ACC112 (cell line): ENCODE results near the gene SFXN2.

Source experiments
- H2AFZ ChIP-seq: fragments of 200-600 bp; sonication (generic); one replicate; pipeline ENCODE4 v1.6.0; 2017; ENCODE audit warnings: antibody characterized with exemption, low read length; ENCODE audit not compliant: unreplicated experiment
- H3K27ac ChIP-seq: fragments of 200-600 bp; sonication (generic); 2 replicates; pipeline ENCODE4 v1.5.1; 2014; ENCODE audit warnings: low read depth, mild to moderate bottlenecking, antibody characterized with exemption, low read length, moderate library complexity
- H3K27me3 ChIP-seq: fragments of 200-600 bp; sonication (generic); 2 replicates; pipeline ENCODE4 v1.6.1; 2014; ENCODE audit warnings: mild to moderate bottlenecking, antibody characterized with exemption, low read length, moderate library complexity, mixed read lengths; ENCODE audit not compliant: insufficient read depth
- H3K36me3 ChIP-seq: fragments of 200-600 bp; sonication (generic); 2 replicates; pipeline ENCODE4 v1.6.1; 2016; ENCODE audit warnings: mild to moderate bottlenecking, antibody characterized with exemption, low read length, moderate library complexity, mixed read lengths; ENCODE audit not compliant: insufficient read depth
- H3K4me1 ChIP-seq: fragments of 200-600 bp; sonication (generic); one replicate; pipeline ENCODE4 v1.6.1; 2016; ENCODE audit warnings: low read length, mixed read lengths; ENCODE audit not compliant: insufficient read depth, unreplicated experiment, control insufficient read depth
- H3K4me3 ChIP-seq: fragments of 200-600 bp; sonication (generic); 2 replicates; pipeline ENCODE4 v1.5.1; 2014; ENCODE audit warnings: mild to moderate bottlenecking, low read depth, low read length
- H3K79me2 ChIP-seq: fragments of 200-600 bp; sonication (generic); one replicate; pipeline ENCODE4 v1.6.0; 2016; ENCODE audit warnings: low read length; ENCODE audit not compliant: control insufficient read depth, unreplicated experiment, insufficient read depth

SFXN2 gene

DNA sequence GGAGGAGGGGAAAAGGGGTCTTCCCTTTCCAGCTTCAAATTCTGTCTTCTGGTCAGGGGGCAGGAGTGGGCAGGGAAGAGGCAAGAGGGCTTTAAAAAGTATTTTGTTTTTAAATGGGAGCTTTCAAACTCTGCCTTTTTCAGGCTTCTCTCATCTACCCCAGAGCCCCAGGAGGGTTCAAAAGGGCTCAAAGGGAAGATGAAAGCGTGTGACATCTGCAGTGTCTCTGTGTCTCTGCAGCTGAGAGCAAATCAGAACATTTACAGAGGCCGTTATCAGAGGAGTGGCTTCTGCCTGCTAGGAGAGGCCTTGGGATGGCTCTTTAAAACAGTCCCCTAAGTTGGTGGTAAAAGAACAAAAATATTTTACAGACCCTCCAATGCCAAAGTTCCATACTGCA, 39.9 kb upstream of the SFXN2 start:
- Histone ChIP-seq H3K27ac (no peak overlapping the region; the same call in 1 of the 2 replicates), H3K27me3 (no peaks in the 10 kb centered on the region), H3K4me1 (peaks cover 39% of the 10 kb centered on the region), H3K4me3 (peak overlapping the region; percentile 69), H3K36me3 (no peaks in the 10 kb centered on the region), H2AFZ (peak overlapping the region; percentile 95), H3K79me2 (no peaks in the 10 kb centered on the region)

DNA sequence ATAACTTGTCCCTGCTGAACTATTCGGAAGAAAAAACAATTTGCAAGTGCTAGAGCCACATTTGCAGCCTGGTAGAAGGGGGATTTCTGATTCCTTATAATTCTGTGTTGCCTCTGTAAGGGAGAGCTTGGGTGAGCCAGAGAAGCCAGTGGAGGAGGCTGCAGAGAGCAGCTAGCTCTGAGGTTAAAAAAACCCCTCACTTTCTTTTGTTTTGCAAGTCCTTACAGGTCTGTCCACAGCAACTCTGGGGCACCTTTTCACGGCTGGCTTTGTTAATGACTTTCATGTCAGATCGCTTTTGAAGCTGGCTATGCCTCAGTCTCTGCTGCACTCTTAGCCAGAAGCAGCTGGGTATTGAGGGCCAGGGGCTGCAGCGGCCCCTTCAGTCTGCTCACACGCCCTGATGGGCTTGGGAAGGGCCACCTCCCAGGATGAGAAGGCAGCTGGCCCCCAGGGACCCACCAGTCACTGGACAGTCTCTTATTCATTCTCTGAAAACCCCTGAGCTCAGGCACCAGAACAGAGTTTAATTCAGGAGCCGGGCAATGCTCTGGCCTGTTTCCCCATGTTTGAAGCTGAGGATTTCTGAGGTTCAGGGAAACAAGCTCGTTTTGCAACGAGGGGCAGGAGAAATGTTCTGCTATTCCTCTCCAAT, 39.3 kb upstream of the SFXN2 start:
- no peak overlapping the region for H3K4me3 ChIP-seq
- no peak overlapping the region for H3K27ac ChIP-seq
- H3K27me3 ChIP-seq = no peaks in the 10 kb centered on the region
- no peaks in the 10 kb centered on the region for H3K36me3 ChIP-seq
- H3K4me1 ChIP-seq = peaks cover 33% of the 10 kb centered on the region
- no peaks in the 10 kb centered on the region for H3K79me2 ChIP-seq
- no peak overlapping the region for H2AFZ ChIP-seq

DNA sequence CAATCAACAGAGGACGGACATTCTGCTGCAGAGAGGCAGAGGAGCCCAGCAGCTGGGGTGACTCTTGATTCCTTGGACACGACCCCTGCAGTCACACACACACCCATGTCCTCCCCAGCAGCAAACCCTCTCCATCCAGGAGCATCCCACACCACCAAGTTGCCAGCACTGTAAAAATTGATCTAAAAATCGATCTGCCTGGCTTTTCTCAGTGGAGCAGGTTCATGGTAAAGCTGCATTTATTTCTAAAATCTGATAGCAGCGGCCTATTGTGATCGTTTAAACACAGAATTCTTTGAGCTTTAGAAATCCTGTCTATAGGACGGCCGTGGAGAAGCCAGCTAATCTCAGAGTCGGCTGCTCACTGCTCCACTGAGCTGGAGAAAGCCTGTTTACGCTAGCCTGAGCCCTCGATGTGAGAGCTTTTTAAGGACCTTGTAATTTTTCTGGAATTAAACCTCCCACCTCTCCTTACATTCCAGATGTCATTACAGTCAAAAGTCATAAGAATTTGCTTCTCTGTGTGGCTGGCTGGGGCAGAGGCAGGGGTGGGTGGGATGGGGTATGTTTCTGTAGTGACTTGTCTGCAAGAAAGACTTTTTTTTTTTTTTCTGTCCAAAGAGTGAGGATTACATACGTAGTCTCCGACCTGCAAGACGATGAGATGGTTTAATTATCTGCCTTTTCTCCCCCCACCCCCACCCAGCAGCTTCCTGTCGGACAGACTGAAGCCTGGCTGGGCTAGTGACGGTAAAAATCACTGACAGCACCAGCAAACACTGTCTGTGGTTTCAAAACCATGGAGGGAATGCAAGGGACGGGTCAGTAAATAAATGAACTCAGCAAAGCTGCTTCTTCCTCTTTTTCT, 38.5 kb upstream of the SFXN2 start:
- Histone ChIP-seq H3K79me2 (no peaks in the 10 kb centered on the region), H3K4me1 (peaks cover 33% of the 10 kb centered on the region), H3K27ac (no peak overlapping the region), H3K27me3 (no peaks in the 10 kb centered on the region), H3K36me3 (no peaks in the 10 kb centered on the region), H2AFZ (no peak overlapping the region), H3K4me3 (no peak overlapping the region)

DNA sequence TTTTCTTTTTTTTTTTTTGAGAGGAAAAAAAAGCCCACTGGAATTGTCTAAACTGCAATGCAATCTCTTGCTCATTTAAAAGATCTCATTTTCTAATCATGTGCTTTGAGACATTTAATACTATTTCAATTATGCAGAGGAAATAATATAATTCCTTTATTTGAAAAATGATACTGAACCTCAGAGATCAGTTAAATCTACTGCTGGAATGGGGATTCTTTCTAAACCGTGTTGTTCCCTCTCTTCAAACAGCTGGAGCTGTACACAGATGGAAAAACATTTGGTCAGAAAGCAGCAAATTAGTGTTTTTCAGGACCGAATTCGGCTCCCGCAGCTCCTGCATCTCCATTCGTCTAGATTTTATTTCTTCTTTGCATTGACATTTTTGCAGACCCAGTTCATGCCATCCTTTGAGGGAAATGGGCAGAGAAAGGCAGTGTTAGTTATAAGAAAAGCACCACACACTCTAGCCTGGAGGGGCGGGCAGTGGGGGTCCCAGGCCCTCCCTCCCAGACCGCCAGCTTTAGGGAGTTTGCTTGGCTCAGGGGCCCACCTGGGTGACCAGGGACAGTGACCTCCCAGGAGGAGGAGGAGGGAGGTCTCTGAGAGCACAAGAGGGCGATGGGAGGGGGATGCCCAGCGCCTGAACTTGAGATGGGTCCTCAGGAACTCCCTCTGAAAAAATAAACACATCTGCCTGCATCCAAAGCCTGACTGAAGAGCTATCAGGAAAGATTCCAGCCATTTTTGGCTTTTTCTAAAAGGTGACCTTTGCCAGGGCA, 37.7 kb upstream of the SFXN2 start:
- no peak overlapping the region for H2AFZ ChIP-seq
- no peaks in the 10 kb centered on the region for H3K27me3 ChIP-seq
- H3K79me2 ChIP-seq = no peaks in the 10 kb centered on the region
- H3K36me3 ChIP-seq = no peaks in the 10 kb centered on the region
- H3K4me1 ChIP-seq = peaks cover 33% of the 10 kb centered on the region
- H3K4me3 ChIP-seq = no peak overlapping the region
- no peak overlapping the region for H3K27ac ChIP-seq

DNA sequence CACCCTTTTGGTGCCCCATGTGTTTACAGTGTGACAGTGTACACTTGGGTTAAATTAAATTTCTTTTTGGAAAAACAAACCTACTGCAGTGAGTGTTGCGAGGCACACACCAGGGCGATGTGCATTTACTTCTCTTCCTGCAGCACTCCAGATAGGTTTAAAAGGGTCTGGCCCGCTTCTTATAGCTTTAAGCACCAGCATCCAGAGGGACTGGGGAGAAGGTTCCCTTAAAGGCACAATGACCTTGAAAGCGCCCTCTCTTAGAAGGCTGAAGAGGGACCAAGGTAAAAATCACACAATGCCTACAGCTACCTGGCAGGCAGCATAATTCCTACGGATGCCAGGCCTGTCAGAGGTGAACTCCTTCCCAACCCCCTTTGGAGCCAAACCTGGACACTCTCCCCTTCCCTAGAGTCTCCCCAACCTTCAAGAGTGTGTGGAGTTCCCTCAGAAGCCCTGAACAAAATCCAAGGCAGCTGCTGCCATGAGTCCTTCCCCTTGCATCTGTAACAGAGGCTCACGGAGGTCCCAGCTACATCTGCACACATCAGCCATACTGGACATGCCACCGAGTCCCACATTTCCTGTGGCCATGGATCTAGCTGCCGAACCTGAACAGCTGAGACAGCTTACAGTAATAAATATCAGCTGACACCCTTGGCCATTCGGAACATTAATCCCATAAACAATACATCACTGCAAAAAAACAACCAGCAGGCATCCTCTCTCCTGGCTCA, 36.9 kb upstream of the SFXN2 start:
- Histone ChIP-seq H3K27me3 (no peaks in the 10 kb centered on the region), H3K27ac (no peak overlapping the region), H3K4me3 (no peak overlapping the region), H3K36me3 (no peaks in the 10 kb centered on the region), H3K4me1 (peaks cover 33% of the 10 kb centered on the region), H3K79me2 (no peaks in the 10 kb centered on the region), H2AFZ (no peak overlapping the region)

DNA sequence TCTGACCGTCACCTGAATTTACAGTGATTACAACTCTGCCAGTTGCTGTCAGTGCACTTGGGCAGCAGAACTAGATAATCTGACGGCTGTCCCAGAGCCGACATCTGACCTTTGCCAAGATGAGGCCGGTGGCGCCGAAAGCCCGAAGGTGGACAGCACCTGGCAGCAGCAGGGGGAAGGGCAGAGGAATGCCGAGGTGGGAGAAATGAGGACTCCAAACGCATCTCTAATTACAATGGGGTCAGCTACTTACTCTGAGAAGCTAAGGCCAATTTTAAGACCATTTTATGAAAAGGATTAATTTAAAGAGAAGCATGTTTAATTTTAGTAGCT, 36.4 kb upstream of the SFXN2 start:
- Histone ChIP-seq H3K79me2 (no peaks in the 10 kb centered on the region), H2AFZ (no peak overlapping the region), H3K36me3 (no peaks in the 10 kb centered on the region), H3K27me3 (no peaks in the 10 kb centered on the region), H3K4me3 (no peak overlapping the region), H3K27ac (no peak overlapping the region), H3K4me1 (peaks cover 33% of the 10 kb centered on the region)

DNA sequence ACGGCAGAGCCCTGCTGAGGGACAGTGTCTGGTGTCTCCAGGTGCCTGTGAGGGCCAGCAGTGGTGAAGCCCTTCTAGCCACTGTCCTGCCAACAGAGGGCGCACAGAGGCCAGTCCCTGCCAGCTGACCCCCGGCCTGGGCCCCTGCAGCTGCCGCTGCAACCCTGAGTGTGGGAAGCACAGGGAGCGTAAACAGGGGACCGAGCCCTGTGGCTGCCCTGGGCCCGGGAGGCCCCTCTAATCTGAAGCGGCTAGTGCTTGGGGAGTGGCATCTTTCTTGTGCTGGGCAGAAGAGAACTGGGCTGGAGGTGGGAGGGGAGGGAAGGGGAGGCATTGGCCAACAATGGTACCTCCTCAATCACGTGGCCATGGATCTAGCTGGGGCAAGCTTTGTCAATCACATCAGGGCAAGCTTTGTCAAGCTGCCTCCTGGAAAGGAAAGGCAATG, 35.6 kb upstream of the SFXN2 start:
- H2AFZ ChIP-seq = no peak overlapping the region
- no peaks in the 10 kb centered on the region for H3K79me2 ChIP-seq
- no peak overlapping the region for H3K27ac ChIP-seq
- no peak overlapping the region for H3K4me3 ChIP-seq
- H3K27me3 ChIP-seq = no peaks in the 10 kb centered on the region
- H3K4me1 ChIP-seq = peaks cover 26% of the 10 kb centered on the region
- no peaks in the 10 kb centered on the region for H3K36me3 ChIP-seq

DNA sequence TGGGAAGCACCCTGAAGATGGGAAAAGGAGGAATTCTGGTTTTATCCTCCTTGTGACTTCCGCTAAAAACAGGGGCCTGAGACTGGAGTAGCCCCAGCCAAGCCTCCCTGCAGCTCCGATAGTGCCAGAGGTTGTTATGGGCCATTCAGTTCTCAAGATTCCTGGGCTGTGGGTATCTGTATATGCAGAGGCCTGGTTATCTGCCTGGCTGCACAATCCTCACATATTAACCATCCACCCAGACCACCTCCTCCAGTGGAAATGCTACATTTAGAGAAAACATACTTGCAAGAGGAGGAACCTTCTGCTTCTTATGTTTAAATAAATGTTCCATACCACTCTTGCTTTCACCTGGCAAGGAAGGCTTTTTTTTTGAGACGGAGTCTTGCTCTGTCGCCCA, 34.8 kb upstream of the SFXN2 start:
- Histone ChIP-seq H3K4me3 (no peak overlapping the region), H3K27me3 (no peaks in the 10 kb centered on the region), H3K4me1 (peaks cover 19% of the 10 kb centered on the region), H2AFZ (no peak overlapping the region), H3K79me2 (no peaks in the 10 kb centered on the region), H3K27ac (no peak overlapping the region), H3K36me3 (no peaks in the 10 kb centered on the region)

DNA sequence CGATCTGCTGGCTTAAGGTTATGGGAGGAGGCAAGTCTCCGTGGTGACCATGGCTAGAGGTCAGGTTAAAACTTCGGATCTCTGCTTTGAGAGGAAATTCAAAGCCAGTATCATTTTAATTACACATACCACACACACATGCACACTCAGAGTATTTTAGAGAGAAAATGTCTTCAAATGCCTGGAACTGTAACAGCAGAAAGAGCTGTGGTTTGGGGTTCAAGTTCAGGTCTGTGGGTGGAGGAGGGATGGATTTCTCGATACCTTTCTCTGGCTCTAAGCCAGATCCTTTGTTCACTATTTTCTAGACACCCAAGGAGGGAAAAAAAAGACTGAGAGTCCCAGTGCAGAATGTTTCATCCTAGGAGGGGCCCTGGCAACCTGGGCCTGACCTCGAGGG, 32.7 kb upstream of the SFXN2 start:
- Histone ChIP-seq H3K4me1 (peaks cover 3% of the 10 kb centered on the region), H3K4me3 (no peak overlapping the region), H2AFZ (no peak overlapping the region), H3K79me2 (no peaks in the 10 kb centered on the region), H3K36me3 (no peaks in the 10 kb centered on the region), H3K27ac (no peak overlapping the region), H3K27me3 (no peaks in the 10 kb centered on the region)

DNA sequence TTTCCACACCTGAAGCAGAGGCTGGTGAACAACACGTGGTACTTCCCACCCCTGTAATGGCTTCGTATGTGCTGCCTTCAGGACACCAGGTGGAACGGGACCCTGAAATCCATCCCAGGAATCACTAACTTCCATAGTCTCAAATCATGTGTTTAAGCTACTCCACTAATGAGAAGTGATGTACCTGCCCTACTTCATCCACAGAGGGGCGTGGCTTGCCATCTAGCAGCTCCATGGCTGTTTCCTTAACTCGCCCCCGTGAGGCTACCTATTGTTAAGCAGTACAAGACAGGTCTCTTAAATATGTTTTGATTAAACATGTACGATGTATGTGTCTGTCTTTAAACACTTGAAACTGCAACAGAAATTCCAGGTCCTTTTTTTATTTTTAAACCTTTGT, 32.0 kb upstream of the SFXN2 start:
- Histone ChIP-seq H3K27me3 (no peaks in the 10 kb centered on the region), H3K79me2 (no peaks in the 10 kb centered on the region), H3K36me3 (no peaks in the 10 kb centered on the region), H3K4me1 (no peaks in the 10 kb centered on the region), H3K27ac (no peak overlapping the region), H2AFZ (no peak overlapping the region), H3K4me3 (no peak overlapping the region)
